Skeletal muscle satellite cell (primary cell): ENCODE results near the gene LY6G6C.

ENCODE experiments used
- H3K27me3 ChIP-seq: 2 replicates; pipeline ENCODE4 v1.7.0; 2013; ENCODE audit warnings: low read length; ENCODE audit not compliant: control insufficient read depth, insufficient read depth
- H3K36me3 ChIP-seq: 2 replicates; pipeline ENCODE4 v1.7.0; 2013; ENCODE audit warnings: mild to moderate bottlenecking, control low read depth, low read length; ENCODE audit not compliant: insufficient read depth
- H3K4me1 ChIP-seq: 2 replicates; pipeline ENCODE4 v1.7.0; 2013; ENCODE audit warnings: low read length; ENCODE audit not compliant: control insufficient read depth, insufficient read depth
- H3K4me2 ChIP-seq: 2 replicates; pipeline ENCODE4 v1.7.0; 2013; ENCODE audit warnings: mild to moderate bottlenecking, low read length
- H3K4me3 ChIP-seq: 2 replicates; pipeline ENCODE4 v1.7.0; 2013; ENCODE audit warnings: low read length
- H3K9ac ChIP-seq: 2 replicates; pipeline ENCODE4 v1.7.0; 2013; ENCODE audit warnings: mild to moderate bottlenecking, low read depth, low read length, moderate library complexity
- H3K9me3 ChIP-seq: replicated peaks from 2 replicates; pipeline ENCODE4 v1.7.0; 2013; ENCODE audit warnings: mild to moderate bottlenecking, control low read depth, low read length

LY6G6C gene

DNA sequence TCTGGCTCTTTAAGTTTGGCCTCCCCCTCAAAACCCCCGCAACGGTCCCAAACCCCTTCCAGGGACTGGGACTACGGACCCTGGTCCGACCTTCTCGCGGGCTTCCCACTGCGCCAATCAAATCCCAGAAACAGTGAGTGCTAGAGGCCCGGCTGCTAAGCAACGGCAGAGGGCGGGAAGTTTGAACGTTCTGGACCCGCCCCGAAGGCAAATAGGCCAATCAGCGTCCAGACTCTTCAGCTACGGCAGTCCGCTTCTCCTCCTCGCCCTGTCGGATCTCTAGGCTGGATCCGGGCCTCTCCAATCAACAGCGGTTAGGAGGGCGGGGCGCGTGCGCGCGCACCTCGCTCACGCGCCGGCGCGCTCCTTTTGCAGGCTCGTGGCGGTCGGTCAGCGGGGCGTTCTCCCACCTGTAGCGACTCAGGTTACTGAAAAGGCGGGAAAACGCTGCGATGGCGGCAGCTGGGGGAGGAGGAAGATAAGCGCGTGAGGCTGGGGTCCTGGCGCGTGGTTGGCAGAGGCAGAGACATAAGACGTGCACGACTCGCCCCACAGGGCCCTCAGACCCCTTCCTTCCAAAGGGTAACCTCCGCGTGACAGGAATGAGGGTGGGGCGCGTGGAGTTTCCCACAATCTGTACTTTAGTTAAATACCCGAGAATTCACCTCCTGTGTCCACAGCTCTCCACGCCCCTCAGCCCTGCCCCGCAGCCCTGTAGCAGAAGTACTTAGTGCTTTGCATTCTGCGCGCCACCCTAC lies 18.3 kb upstream of the LY6G6C start, which contains the start of gene MSH5:
Gene MSH5, plus strand, starts transcription at position 367 of the 758 bp plus-strand sequence. CDS start 462 bp downstream, outside the sequence.
- H3K9me3 ChIP-seq, result no peaks in the 10 kb centered on the region
- H3K27me3 ChIP-seq, result no peaks in the 10 kb centered on the region
- peak within 1 kb of the TSS; percentile 97 for H3K4me2 ChIP-seq
- peak within 1 kb of the TSS; percentile 90 for H3K9ac ChIP-seq
- peak within 1 kb of the TSS; percentile 95 for H3K4me3 ChIP-seq
- peaks cover 28% of the 10 kb centered on the region for H3K4me1 ChIP-seq
- peaks cover 8% of the 10 kb centered on the region for H3K36me3 ChIP-seq

GRCh38 chr6:31737991-31738979 lies 16.7 kb upstream of the LY6G6C start:
- Histone ChIP-seq H3K9ac (peak overlapping the region; percentile 75), H3K36me3 (peaks cover 21% of the 10 kb centered on the region), H3K4me3 (peak overlapping the region; percentile 51), H3K4me1 (peaks cover 40% of the 10 kb centered on the region), H3K4me2 (peak overlapping the region; percentile 78), H3K27me3 (no peaks in the 10 kb centered on the region), H3K9me3 (no peaks in the 10 kb centered on the region)

- Histone ChIP-seq H3K27me3 (no peaks in the 10 kb centered on the region), H3K4me1 (peaks cover 42% of the 10 kb centered on the region), H3K9me3 (no peaks in the 10 kb centered on the region), H3K9ac (peak overlapping the region; percentile 75), H3K36me3 (peaks cover 24% of the 10 kb centered on the region), H3K4me3 (peak overlapping the region; percentile 51), H3K4me2 (peak overlapping the region; percentile 78)
Observed at GRCh38 chr6:31737315-31737990, 15.9 kb upstream of the LY6G6C start.

DNA sequence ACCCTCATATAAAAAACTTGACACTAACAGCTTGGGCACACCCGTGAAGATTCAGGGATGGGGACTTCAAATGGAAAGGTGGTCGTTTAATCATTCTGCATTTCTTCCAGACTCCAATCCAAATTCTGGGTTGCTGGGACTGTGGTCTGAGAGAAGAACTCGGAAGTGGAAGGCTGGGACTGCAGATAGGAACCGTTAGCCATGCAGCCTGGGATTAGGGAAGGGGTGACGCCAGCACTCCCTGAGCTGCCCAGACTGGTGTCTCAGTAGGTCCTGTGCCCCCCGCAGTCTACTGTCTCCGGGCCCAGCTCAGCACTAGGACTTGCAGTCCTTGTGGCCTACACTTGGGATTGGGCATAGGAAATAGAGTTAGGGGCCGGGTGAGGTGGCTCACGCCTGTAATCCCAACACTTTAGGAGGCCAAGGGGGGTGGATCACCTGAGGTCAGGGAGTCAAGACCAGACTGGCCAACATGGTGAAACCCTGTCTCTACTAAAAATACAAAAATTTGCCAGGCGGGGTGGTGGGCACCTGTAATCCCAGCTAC lies 15.3 kb upstream of the LY6G6C start:
- H3K4me1 ChIP-seq, result peaks cover 42% of the 10 kb centered on the region
- H3K4me3 ChIP-seq, result peak overlapping the region; percentile 86
- peak overlapping the region; percentile 96 for H3K9ac ChIP-seq

GRCh38 chr6:31736021-31736767 lies 14.6 kb upstream of the LY6G6C start, which contains the start of gene CLIC1:
TSS of gene CLIC1 (minus strand) at chr6:31736530. CDS start at chr6:31736300, 230 bp downstream.
- Histone ChIP-seq H3K9me3 (no peaks in the 10 kb centered on the region), H3K4me3 (peak within 1 kb of the TSS; percentile 86), H3K4me1 (peaks cover 42% of the 10 kb centered on the region), H3K4me2 (peak within 1 kb of the TSS; percentile 92), H3K36me3 (peaks cover 30% of the 10 kb centered on the region), H3K9ac (peak within 1 kb of the TSS; percentile 96), H3K27me3 (no peaks in the 10 kb centered on the region)

More for the DNA sequence above, 15.3 kb upstream of the LY6G6C start:
- no peaks in the 10 kb centered on the region for H3K9me3 ChIP-seq
- no peaks in the 10 kb centered on the region for H3K27me3 ChIP-seq
- peak overlapping the region; percentile 92 for H3K4me2 ChIP-seq
- peaks cover 27% of the 10 kb centered on the region for H3K36me3 ChIP-seq

DNA sequence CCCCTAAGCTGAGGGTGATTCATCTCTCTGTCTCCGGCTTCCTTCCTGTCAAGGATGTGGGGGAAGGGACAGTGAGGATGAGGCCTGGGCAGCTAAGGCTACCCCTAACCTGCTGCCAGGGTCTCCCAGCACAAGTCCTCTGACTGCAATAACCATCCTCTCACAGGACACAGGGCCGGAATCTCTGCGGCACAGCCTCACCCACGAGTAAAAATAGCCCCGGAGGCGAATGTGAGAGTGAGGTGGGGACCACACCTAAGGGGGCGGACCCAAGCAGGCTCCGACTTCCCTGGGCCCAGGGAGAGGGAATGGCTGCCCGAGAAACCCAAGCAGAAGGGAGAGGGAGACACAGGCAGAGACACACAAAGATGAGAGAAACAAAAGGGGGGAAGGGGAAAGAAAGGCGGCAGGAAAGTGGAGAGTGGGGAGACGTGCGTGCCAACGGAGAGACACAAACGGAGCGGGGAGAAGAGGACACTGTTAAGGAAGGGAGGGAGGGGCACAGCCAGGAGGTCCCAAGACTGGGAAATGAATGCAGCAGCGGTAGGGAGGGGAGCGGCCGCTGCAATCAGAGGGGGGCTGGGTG lies 13.4 kb upstream of the LY6G6C start:
- H3K9ac ChIP-seq, result peak overlapping the region; percentile 96
- peak overlapping the region; percentile 92 for H3K4me2 ChIP-seq
- peaks cover 49% of the 10 kb centered on the region for H3K4me1 ChIP-seq
- H3K9me3 ChIP-seq, result no peaks in the 10 kb centered on the region
- no peaks in the 10 kb centered on the region for H3K27me3 ChIP-seq
- peaks cover 38% of the 10 kb centered on the region for H3K36me3 ChIP-seq
- peak overlapping the region; percentile 86 for H3K4me3 ChIP-seq

DNA sequence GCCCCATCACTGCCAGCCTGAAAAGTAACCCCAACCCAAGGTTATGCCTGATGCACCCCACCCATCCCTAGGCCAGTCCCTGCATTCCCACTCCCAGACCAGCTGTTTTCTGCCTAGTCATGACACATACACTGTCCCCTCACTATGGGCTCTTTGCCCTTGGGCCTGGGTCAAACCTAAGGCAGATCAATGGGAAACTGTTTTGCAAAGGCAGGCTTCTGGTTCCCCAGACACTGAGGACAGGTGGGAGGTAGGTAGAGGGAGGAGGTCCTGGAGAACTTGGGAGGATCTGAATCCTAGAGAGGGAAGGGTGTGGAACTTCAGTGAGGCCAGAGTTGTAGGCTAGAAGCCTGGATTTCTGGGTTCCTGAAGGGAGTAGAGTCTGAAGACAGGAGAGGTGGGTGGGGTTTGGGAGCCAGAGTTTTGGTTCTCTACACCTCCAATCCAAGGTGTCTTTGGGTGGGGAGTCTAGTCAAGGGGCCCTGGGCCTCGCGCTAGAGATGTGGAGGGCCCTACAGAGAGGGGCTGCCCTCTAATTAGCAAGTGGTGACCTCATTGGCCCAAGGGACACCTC lies 12.8 kb upstream of the LY6G6C start:
- H3K9ac ChIP-seq, result peak overlapping the region; percentile 96
- peak overlapping the region; percentile 86 for H3K4me3 ChIP-seq
- H3K9me3 ChIP-seq, result no peaks in the 10 kb centered on the region
- H3K27me3 ChIP-seq, result no peaks in the 10 kb centered on the region
- peaks cover 38% of the 10 kb centered on the region for H3K36me3 ChIP-seq
- H3K4me1 ChIP-seq, result peaks cover 48% of the 10 kb centered on the region
- H3K4me2 ChIP-seq, result peak overlapping the region; percentile 92

DNA sequence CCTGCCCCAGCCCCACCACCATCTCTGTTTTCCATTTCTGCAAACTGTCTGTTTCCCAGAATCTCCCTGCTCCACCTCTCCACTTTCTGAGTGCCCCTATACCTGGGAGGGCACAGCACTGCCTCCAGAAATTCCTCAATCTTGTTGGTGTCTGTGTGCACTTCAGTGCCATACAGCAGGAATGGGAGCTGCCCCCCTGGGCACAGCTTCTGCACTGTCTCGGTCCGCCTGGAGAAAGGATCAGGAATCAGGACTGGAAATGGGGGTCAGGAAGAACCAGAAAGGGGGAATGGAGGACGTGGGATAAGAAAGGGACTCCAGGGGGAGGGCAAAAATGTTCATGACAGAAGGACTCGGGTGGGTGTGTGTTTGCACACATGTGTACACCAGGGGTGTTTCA lies 12.2 kb upstream of the LY6G6C start:
- peak overlapping the region; percentile 86 for H3K4me3 ChIP-seq
- H3K4me2 ChIP-seq, result peak overlapping the region; percentile 92
- peak overlapping the region; percentile 96 for H3K9ac ChIP-seq
- H3K27me3 ChIP-seq, result no peaks in the 10 kb centered on the region
- no peaks in the 10 kb centered on the region for H3K9me3 ChIP-seq
- H3K4me1 ChIP-seq, result peaks cover 46% of the 10 kb centered on the region
- peaks cover 38% of the 10 kb centered on the region for H3K36me3 ChIP-seq

GRCh38 chr6:31732029-31732428 lies 10.5 kb upstream of the LY6G6C start:
- H3K9me3 ChIP-seq, result no peaks in the 10 kb centered on the region
- H3K27me3 ChIP-seq, result no peaks in the 10 kb centered on the region
- no peak overlapping the region for H3K9ac ChIP-seq
- no peak overlapping the region for H3K4me3 ChIP-seq
- peaks cover 35% of the 10 kb centered on the region for H3K4me1 ChIP-seq
- H3K36me3 ChIP-seq, result peaks cover 49% of the 10 kb centered on the region
- H3K4me2 ChIP-seq, result no peak overlapping the region

- Histone ChIP-seq H3K4me3 (peak overlapping the region; percentile 79), H3K36me3 (peaks cover 62% of the 10 kb centered on the region), H3K4me1 (peaks cover 28% of the 10 kb centered on the region), H3K9ac (peak overlapping the region; percentile 89), H3K27me3 (no peaks in the 10 kb centered on the region), H3K4me2 (peak overlapping the region; percentile 90), H3K9me3 (no peaks in the 10 kb centered on the region)
Observed at GRCh38 chr6:31730631-31731086, 9.1 kb upstream of the LY6G6C start.
